Activated naive CD4-positive, alpha-beta T cell treated with anti-CD3 and anti-CD28 coated beads, Interleukin-2, amount 50 U/mL, for 16 hours (primary cell): ENCODE measurements around the gene B4GALT6.

Experiments used
- DNase-seq: peaks from one replicate; pipeline ENCODE4 v3.0.0-alpha.2; 2020

B4GALT6 gene

DNA sequence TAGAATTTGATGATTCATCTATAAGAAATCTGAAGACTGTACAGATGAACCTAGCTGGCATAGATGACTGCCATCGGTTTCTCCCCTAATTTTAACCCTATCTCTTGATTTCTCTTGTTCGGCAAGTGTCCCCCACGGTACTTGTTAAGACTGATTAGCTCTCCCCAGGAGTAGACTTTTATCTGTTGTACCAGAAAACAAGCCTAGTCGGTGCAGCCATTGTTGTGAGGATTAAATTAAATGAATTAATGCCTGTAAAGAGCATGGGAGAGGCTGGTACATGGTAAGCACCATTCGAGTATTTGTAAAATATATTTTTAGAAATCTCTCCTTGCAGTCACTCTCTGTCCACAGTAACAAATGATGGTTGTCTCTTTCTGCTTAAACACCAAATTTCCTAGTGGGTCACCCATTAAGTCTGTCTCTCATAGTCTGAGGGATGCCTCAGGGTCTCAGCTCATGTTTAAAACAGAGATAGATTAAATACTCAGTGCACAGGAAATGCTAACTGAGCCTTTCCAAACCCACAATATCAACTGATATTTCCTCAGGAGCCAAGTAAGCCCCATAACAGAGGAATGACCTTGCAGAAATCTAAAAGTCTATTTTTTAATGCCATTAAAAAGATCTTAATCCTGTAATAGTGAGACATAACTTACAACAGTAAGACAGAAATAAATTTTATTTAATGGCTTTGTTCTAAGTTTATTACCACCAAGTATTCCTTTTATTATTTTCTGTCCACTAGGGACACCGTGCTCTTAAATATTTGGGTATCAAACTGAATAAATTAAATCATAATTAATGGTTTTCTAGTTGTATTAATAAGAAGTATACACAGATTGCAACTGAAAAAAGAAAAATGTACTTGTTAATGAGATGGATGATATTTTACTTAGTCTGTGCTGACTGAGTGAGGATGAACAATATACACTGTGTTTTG is 2.9 kb upstream of the B4GALT6 start:
- no peak for DNase-seq

DNA sequence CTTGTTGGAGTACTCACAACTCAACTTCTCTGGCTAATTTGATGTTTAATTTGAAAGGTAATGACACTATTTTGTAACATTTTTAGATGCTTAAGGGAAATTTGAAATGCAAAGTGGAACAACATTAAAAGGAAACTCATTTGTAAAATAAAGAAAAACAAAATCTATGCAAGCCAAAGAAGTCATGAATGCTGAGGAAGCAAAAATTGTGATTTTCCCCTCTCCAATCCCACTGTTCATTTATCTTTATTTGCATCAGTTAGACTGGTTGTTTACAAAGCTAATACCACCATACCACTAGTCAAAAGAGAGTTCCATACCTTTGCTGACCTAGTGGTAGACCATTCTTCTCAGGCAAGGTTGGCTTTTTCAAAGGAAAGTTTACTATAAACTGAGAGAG is 2.2 kb upstream of the B4GALT6 start:
- DNase-seq: no peak

DNA sequence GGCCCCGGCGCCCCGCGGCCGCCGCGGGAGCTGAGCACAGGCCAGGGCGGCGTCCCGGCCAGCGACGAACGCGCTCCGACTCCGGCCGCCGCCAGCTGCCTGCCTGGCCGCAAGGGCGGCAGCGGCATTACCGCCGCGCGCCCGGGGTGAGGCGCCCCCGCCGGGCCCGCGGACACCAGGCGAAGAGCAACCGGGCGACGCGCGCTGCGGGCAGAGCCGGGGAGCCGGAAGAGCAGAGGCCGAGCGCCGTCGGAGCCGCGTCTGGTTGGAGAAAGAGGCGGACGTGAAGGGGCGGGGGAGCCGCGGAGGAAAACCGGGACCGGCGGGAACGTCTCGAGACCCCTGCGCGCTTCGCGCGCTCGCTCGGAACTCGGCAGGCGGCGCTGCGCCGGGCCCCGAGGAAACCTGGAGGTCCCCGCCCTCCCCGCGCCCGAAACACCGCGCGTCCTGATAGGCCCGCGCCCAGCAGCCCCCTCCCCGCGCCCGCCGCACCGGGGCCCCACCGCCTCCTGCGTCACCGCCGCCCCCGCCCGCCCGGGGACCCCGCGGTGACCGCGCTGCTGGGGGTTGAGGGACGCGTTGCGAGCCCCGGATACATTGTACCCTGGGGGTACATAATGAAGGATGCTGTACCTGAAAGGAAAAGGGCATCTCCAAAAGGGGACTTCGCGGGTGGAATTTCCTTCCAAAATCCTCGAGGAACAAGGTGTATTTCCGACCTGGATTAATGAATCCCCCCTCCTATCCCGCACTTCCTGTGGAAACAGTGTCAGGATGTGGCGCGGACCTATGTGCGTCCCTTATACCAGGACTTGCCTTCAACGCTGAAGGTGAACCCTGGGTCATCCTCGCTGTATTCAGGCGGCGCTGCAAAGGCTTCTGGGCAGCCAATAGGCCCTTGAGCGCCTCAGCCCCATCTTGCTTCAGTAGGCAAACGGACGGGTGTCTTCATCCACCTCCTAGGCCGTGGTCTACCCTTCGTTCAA is 1.0 kb upstream of the B4GALT6 start:
- peak; percentile 38 for DNase-seq

DNA sequence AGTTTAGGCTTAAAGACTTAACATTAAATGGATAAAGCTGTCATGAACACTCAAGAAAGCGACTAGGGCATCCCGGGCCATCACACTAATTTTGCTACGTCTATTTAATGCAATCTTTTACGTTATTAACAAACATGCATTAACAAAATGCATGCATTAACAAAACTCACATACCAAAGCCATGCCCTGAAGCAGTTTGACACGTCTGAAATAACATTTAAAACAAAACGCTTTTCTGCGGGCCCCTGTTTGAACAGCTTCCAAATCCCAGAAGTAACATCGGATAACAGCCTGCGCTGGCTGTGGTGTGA is 458 bp downstream of the B4GALT6 start:
- DNase-seq: no peak

DNA sequence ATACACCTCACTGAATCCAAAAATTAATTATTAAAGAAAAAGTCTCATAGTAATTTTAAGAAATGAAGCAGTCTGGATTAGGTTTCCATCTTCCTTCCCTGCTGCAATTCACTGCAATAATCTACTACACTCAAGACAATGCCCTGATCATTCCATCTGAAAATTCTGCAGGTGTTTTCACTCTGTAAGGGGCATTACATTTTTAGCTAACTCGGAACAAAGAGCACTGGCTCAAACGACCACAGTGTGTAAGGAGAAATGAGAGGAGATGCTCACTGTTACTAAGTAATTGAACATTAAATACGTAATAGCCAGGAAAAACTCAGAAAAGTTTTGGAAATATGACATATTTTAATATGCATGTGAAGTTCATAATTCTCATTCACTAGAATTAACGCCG is 1.3 kb downstream of the B4GALT6 start:
- DNase-seq: no peak

DNA sequence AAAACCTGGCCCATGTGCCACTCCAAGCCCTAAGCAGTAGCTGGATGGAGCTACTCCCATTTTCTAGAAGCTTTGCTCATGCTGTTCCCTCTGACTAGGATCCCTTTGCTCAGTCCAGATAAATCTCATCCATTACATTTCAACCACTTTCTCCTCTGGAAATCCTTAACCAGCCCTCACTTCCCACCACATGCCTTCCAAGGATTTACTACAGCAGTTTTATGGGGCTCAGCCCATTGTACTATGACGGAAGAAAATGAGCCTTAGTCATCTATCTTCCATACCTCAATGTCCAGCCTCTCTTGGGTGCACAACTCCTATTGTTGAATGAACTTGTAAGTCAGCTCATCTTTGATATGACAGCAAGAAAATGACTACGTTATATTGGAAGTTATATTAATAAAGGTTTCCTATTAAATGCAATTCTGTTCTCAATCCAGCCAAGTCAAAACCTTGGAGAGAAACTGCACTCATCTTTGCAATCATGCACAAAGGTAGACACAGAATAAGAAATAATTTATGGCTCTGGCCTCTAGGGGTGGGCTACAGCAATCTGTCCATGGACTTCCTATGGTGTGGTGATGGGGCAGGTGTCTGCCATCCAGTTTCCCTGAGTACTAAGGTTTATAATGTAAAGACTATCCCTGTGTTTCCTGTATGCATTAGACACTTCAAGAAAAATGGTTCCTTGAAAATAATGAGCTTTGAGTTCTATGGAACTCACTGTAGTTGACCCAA is 3.4 kb downstream of the B4GALT6 start:
- no peak for DNase-seq

DNA sequence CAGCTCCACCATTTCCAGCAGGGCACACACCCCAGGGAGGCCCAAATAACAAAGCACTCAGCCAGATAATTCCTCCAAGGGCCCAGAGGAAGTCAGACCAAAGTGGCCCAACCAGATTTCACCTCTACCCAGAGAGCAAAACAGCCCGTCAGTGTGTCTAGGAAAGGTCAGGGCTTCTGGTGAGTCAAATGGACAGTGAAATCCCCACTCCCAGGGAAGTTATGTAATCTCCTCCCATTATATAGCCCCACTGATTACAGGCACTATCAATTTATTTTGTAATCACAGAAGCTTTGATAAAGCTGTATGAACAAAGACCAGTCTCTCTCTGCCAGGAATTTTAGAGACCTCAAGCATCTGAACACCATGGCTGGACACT is 4.0 kb downstream of the B4GALT6 start:
- no peak for DNase-seq

DNA sequence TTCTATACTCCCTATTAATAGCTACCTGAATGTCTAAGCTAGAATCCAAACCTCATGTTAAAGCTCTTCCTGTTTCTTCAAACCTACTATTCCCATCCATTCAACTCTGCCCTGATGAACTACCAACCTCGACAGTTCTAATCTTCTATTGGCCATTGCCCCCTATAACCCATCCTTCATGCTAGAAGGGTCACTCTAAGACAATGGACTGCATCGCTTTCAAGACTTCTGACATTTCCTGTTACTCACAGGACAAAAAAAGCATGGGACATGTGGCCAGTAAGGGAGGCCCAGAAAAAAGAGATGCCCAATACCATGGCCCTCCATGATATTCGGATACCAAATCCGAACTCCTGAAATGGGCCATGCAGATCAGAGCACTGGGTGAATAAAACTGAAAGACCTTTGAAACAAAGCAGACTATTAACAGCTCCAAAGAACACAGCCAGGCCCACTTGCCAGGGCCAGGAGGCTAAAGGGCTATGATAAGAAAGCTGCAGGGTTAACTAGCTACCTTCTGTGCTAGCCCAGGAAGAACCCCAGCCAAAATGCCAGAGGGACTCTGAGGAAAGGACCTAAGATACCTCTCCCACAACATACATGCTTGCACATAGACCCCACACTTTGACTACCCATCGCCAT is 4.5 kb downstream of the B4GALT6 start:
- no peak for DNase-seq

DNA sequence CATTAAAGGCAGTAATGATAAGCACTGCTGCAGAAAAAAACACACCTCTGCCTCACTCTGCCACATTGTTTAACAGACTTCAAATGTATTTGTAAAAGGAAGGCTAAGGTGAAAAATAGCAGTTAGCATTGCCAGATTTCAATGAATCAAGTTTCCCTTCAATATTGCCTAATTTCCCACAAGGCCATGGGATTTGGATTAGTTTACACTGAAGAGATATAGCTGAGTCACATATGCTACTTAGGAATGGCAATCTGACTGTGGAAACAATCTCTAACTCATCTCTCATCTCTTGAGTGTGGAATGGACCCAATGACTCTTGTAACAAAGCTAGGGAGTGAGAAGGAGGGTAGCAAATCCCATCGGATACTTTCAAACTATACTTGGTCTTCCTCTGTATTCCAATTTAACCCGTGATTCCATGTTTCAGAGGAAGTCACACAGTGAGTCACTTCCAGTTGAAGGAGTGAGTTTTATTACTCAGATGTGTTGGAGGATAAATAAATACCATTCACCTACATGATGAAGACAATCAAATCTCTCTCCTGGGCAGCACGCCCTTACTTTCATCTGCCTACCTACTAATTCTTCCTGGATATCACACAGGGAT is 5.1 kb downstream of the B4GALT6 start:
- DNase-seq: no peak

DNA sequence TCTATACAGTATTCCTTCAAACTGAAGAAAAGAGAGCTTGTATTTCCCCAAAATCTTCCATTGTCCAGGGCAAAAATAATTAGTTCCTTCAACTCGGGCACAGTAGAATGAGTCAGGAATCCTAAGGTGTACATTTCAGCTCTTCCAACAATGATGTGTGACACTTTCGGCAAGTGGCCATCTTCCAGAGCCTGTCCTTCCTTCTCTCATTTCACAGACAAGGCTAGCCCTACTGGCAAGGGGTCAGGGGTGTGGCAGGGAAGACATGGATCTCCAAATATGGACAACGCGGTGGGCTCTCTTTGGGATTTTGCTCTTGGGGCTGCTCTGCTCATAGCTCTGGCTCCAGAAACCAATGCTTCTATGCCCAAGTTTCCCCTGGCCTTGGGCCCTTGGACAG is 6.0 kb downstream of the B4GALT6 start:
- no peak for DNase-seq

DNA sequence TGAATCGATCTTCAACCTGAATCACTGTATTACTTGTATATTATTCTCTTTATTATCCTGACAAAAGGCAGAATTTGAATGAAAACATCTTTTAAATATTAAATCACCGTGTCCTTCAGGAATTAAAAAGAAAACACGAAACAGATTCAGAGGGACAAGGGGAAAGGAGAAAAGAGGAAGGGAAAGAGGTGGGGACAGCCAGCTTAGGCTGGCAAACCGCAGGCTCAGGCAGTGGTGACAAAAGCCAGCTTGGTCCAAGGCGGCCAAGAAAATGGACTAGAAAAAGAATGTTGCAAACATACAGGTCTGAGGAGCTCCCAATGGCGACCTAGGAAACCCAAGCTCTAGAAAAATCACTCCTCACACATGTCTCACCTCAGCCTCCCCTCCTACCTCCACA is 6.8 kb downstream of the B4GALT6 start:
- no peak for DNase-seq

DNA sequence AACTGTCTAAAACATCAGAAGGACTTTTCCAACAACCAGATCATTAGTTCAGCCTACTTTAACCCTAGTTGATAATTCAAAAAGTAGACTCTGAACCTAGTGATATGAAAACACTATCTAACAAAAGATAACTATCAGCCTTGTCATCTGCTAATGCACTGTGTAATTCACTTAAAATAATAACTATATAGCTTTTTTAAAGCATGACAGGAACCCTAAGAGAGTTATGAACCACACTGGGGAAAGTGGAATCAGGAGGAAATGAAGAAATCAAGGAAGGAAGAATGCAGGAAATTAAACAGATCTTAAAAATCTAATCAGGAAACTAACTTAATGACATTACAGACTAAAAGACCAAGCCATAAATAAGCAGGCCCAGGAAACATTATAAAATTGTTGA is 9.0 kb downstream of the B4GALT6 start:
- DNase-seq: no peak

DNA sequence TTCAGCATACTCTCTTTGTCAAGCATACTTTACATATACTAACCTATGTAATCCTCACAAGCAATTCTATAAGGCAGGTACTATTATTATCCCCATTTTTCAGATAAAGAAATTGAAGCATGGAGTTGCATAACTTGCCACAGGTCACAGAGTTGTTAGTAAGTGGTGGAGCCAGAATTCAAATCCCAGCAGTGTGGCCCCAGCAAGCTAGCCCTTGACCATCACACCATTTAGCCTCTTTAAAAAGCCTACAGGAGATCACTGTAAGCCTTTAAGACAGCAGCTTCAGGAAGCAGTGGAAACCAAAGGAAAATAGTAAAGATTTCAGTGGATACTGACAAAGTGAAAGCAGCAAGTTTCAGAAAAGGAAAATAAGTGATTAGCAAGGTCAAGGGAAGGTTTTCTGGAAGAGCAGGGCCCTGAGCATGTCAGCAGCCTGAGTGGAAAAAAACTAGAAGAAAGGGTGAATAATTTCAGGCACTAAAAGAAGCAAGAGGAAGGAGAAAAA is 11.7 kb downstream of the B4GALT6 start:
- DNase-seq: no peak

DNA sequence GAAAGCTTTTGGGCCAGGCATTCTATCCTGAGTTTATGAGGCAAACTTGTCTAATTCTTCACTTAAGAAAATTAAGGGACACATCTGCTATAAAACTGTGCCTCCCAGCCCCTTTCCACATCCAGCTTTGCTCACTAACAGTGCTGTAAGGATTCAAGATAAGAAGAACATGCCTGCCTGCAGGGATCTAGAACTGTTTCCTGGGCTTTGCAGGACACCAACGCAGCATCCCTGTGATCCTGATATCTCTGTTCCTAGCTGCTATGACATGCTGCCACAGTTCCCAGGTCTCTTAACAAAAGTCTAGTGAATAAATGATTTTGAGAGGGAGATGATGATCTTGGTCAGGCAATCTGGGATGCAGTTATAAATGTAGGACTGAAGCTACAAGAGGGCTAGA is 12.4 kb downstream of the B4GALT6 start:
- DNase-seq: no peak

DNA sequence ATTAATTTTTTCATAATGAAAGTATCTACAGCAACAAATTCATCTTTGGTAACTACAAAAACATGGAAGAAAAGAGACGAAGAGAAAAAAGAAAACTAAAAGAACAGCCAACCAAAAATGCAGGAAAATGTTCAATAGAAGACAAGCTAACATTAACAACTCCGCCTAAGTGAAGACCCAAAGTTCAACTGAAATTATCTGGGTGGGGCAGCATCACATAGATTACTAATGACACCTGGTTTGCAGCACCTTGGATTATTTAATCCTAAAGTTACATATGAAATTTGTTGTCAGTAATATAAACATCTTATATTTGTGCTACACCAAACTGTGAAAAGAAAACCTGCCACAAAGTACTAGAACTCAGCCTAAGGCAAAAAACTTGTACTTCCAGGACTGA is 14.8 kb downstream of the B4GALT6 start:
- no peak for DNase-seq

DNA sequence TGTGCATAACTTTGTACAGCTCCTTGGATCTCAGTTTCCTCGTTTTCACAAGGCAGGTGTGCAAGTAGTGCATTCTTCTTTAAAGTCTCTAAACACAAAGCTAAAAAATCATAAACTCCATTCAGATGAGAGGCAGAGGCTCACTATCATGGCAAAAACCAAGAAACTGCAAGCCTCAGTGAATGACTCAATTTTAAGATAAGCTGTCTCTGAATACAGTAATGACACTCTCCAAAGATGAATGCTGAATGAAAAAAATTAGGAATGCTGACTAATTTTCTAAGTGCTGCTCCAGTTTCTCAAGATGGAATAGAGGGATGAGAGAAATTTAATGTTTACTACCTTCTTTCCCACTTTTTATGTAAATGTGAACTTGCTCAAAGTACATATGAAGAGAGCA is 17.2 kb downstream of the B4GALT6 start:
- DNase-seq: no peak

DNA sequence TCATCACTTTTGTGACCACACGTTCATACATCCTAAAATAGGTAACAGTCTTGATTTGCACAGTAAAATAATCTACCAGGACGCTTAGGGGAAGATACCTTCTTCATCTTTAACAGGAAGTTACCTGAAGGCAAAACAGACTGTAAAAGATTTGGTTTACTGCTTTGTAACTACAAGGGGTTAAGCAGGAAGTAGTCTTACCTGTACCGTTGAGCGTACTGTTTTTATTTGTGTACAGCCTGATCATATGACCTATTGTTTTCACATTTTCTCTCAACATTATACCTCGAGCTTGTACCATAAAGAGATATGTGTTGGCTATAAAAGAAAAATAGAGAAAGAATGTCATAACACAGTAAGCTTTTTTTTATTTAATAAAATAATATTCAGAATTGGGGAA is 18.3 kb downstream of the B4GALT6 start:
- DNase-seq: no peak

DNA sequence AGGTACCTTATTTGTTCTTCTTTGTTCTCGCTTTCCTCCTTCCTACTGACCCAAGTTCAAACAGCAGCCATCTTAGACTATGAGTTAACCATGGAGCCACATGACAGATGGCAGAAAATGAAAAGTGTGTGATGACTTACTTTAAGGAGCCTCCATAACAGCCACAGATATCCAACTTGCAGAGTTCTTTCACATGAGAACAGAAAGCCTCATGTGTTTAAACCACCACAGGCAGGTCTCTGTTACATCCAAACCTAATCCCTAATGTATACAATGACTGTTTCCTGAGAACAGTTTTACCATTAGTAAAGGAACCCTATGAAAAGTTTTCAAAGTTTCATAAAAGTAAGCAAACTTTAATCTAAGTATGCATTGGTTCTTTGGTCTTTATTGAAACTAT is 20.3 kb downstream of the B4GALT6 start:
- DNase-seq: no peak

DNA sequence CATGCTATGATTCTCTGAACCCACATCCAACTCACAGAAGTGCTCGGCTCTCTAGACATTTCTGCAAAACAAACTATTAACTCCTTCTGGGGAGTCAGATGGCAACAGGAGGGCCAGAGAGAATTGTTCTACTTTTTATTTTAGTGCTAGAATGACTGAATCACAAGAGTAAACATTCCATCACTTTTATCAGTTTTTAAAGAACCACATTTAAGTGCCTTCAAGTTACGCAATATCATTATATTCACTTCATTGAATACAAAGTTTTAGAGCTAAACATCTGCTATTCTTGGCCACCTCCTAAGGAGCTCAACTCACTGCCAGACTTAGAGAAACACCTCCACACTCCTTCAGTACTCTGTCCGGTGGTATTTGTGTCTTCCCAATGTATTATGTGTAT is 22.4 kb downstream of the B4GALT6 start:
- no peak for DNase-seq

DNA sequence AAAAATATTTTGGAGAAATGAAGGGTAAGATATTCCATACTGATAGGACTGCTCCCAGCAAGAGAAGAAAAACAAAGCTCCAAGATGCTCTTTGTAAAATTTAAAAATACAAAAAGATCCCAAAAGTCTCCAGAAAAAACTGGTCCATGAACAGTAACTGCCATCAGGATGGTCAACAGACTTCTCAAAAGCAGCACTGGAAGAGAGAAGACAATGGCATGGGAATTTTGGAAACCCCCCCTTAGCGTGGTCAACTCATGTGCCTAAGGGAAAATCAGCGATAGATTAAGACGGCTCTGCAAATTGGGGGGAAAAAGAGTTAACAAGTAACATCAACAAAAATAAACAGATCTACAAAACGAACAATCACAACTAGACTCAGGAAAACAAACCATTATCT is 23.6 kb downstream of the B4GALT6 start:
- DNase-seq: no peak

DNA sequence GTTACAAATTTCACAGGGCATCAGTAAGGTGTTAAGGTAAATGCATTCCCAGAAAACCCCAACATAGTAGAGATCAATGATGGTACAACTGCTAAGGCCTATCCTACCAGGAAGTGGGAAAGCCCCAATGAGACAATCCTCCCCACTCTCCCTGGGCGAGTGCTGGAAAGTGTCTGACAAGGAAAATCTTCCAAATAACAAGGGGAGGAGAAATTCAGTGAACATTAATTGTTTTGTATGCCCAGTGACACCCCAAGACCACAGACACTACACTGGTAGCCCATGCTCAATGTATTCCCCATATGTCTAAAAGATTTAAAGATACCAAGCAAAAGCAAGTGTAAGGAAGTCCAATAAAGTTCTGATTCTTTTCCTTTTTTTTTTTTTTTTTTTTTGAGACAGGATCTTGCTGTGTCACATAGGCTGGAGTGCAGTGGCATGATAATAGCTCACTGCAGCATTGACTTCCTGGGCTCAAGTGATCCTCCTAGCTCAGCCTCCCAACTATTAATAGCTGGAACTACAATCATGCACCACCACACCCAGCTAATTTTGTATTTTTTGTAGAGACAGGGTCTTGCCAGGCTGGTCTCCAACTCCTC is 24.7 kb downstream of the B4GALT6 start:
- DNase-seq: no peak
